Choroid plexus epithelial cell (primary cell): ENCODE data around the gene NCKAP5.

Source experiments
- DNase-seq: peaks from one replicate; pipeline ENCODE4 v3.0.0-alpha.2; 2010; ENCODE audit warnings: low read depth
- H3K4me3 ChIP-seq: 2 replicates; pipeline ENCODE4 v1.5.1; 2011; ENCODE audit warnings: low read depth, mild to moderate bottlenecking, control low read depth, low read length, moderate library complexity
- CTCF ChIP-seq: conservative IDR thresholded peaks from 2 replicates; pipeline ENCODE4 v1.5.1; 2011; ENCODE audit warnings: low read depth, mild to moderate bottlenecking, control low read depth, inconsistent platforms, low read length, moderate library complexity

The NCKAP5 gene

GRCh38 chr2:132772340-132772739, 795.9 kb downstream of the NCKAP5 start:
- TF ChIP-seq CTCF, result no peak
- no peak overlapping the region for H3K4me3 ChIP-seq
- no peak for DNase-seq

GRCh38 chr2:132766573-132766972, 801.7 kb downstream of the NCKAP5 start:
- no peak overlapping the region for H3K4me3 ChIP-seq
- no peak for TF ChIP-seq CTCF
- DNase-seq, result no peak

- DNase-seq, result no peak
- no peak overlapping the region for H3K4me3 ChIP-seq
- TF ChIP-seq CTCF, result no peak
Measured at GRCh38 chr2:132761437-132761836, 806.8 kb downstream of the NCKAP5 start.

- H3K4me3 ChIP-seq, result no peak overlapping the region
- DNase-seq, result no peak
- TF ChIP-seq CTCF, result no peak
Measured at GRCh38 chr2:132760971-132761370, 807.3 kb downstream of the NCKAP5 start.

- DNase-seq, result no peak
- no peak overlapping the region for H3K4me3 ChIP-seq
- TF ChIP-seq CTCF, result no peak
Measured at GRCh38 chr2:132760405-132760804, 807.9 kb downstream of the NCKAP5 start.

GRCh38 chr2:132758995-132759394, 809.3 kb downstream of the NCKAP5 start:
- TF ChIP-seq CTCF, result no peak
- no peak overlapping the region for H3K4me3 ChIP-seq
- no peak for DNase-seq

GRCh38 chr2:132757676-132758075, 810.6 kb downstream of the NCKAP5 start:
- no peak for DNase-seq
- H3K4me3 ChIP-seq, result no peak overlapping the region
- no peak for TF ChIP-seq CTCF
